A549 (cell line): Measurements from ENCODE around the gene KDELR3.

Experiments used
- CTCF ChIP-seq: fragments of >200 bp; sonication (Bioruptor Twin); formaldehyde crosslinking; IDR thresholded peaks from 3 replicates; pipeline ENCODE4 v1.5.1; 2016
- EP300 ChIP-seq, 2 experiments: fragments of >200 bp; sonication (Bioruptor Twin); formaldehyde crosslinking; IDR thresholded peaks; 2 replicates in 1 of 2; 3 replicates in 1 of 2; pipeline ENCODE4 v1.6.1; 2016 to 2017
- MAFK ChIP-seq: fragments of 450-650 bp; IDR thresholded peaks from 2 replicates; pipeline ENCODE4 v1.6.1; 2014; ENCODE audit not compliant: partially characterized antibody
- MAX ChIP-seq: IDR thresholded peaks from 2 replicates; pipeline ENCODE4 v1.6.1; 2012
- RARB ChIP-seq: fragments of 250-450 bp; sonication (Bioruptor Pico); IDR thresholded peaks from 2 replicates; pipeline ENCODE4 v1.8.0; 2021; ENCODE audit warnings: mild to moderate bottlenecking, moderate library complexity
- RCOR1 ChIP-seq: fragments of 150-350 bp; IDR thresholded peaks from 2 replicates; pipeline ENCODE4 v1.6.1; 2014; ENCODE audit warnings: antibody characterized with exemption, low read length, low read depth
- REST ChIP-seq: fragments of 200-600 bp; sonication (generic); IDR thresholded peaks from 2 replicates; pipeline ENCODE4 v1.6.1; 2016; ENCODE audit warnings: antibody characterized with exemption, mild to moderate bottlenecking, moderate library complexity

DNA sequence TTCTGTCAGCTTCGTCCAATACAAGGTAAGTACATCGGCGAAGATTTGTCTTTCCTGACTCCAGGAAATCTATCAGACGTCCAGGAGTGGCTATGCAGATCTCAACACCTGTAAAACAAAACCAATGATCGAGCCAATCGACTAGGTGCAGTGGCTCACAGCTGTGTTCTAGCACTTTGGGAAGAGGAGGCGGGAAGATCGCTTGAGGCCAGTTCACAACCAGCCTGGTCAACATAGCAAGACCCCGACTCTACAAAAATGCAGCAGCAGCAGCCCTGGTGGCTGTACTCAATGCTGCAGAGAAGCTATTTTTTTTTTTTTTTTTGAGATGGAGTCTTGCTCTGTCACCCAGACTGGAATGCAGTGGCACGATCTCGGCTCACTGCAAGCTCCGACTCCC lies 27.0 kb downstream of the KDELR3 start:
- no peak for TF ChIP-seq EP300 (IDR thresholded peaks at IDR 0.05)
- no peak for TF ChIP-seq RARB (CRISPR knock-in tag)
- TF ChIP-seq CTCF = no peak
- TF ChIP-seq REST = no peak
- no peak for TF ChIP-seq MAX
- TF ChIP-seq MAFK = no peak
- TF ChIP-seq RCOR1 = no peak
